IMR-90 (cell line): ENCODE data around the gene RPS19. TPM values are rescaled to one million over a fixed set of nuclear protein-coding genes. Genes with fewer than 3 reads are reported as not detected.

Experiments used
- ATAC-seq: fragments of 200-7000 bp; cut with Tn5 transposase; 2 replicates; pipeline ENCODE4 v1.9.1; 2020; ENCODE audit warnings: low read depth, mild to moderate bottlenecking, moderate library complexity
- BruUV-seq: library from RNA; stranded (reverse); fragments of 400-500 nt; replicated peaks from 2 replicates; lab custom pipeline; 2021; lab: Mats Ljungman, UMichigan
- CTCF ChIA-PET: fragments of 300-600 bp; formaldehyde crosslinking; extraction: SDS; loops from one replicate; lab custom pipeline; 2021; ENCODE audit warnings: antibody characterized with exemption; lab: Yijun Ruan, JAX
- POLR2A ChIA-PET: fragments of 300-600 bp; sonication (Branson Sonifier 250); formaldehyde crosslinking; loops from one replicate; lab custom pipeline; 2022; ENCODE audit warnings: antibody characterized with exemption; ENCODE audit not compliant: unreplicated experiment; lab: Charles Lee
- DNase-seq: peaks from one replicate; pipeline ENCODE4 v3.0.0; 2013
- H2AFZ ChIP-seq: replicated peaks from 2 replicates; pipeline ENCODE3; 2013; ENCODE audit warnings: low read length, mild to moderate bottlenecking; ENCODE audit not compliant: poor library complexity
- H2AK5ac ChIP-seq: 2 replicates; pipeline ENCODE4 v1.6.1; 2013; ENCODE audit warnings: low read depth, low read length, inconsistent platforms
- H2AK9ac ChIP-seq: replicated peaks from 2 replicates; pipeline ENCODE3; 2013; ENCODE audit warnings: mild to moderate bottlenecking, low read depth, low read length, moderate library complexity; ENCODE audit not compliant: poor library complexity
- H2BK120ac ChIP-seq: 2 replicates; pipeline ENCODE4 v1.6.1; 2013; ENCODE audit warnings: low read depth, low read length, inconsistent platforms
- H2BK15ac ChIP-seq: 3 replicates; pipeline ENCODE4 v1.6.1; 2013; ENCODE audit warnings: low read depth, low read length, inconsistent platforms
- H2BK20ac ChIP-seq: 2 replicates; pipeline ENCODE4 v1.6.1; 2013; ENCODE audit warnings: low read depth, mild to moderate bottlenecking, inconsistent platforms, low read length, moderate library complexity
- H2BK5ac ChIP-seq: 2 replicates; pipeline ENCODE4 v1.6.1; 2013; ENCODE audit warnings: mild to moderate bottlenecking, low read depth, low read length, inconsistent platforms; ENCODE audit not compliant: poor library complexity, severe bottlenecking
- H3K14ac ChIP-seq: replicated peaks from 2 replicates; pipeline ENCODE4 v1.6.1; 2013; ENCODE audit warnings: low read depth, low read length, inconsistent platforms
- H3K18ac ChIP-seq: 2 replicates; pipeline ENCODE4 v1.6.1; 2013; ENCODE audit warnings: low read depth, low read length, control low read depth
- H3K23ac ChIP-seq: 2 replicates; pipeline ENCODE4 v1.6.1; 2013; ENCODE audit warnings: low read depth, low read length, inconsistent platforms
- H3K27ac ChIP-seq: 2 replicates; pipeline ENCODE4 v1.5.1; 2013; ENCODE audit warnings: mild to moderate bottlenecking, control low read depth, low read length; ENCODE audit not compliant: insufficient read depth
- H3K27me3 ChIP-seq: 2 replicates; pipeline ENCODE4 v1.6.1; 2013; ENCODE audit warnings: low read length; ENCODE audit not compliant: control insufficient read depth, insufficient read depth
- H3K36me3 ChIP-seq: 2 replicates; pipeline ENCODE4 v1.6.1; 2013; ENCODE audit warnings: low read length, mixed read lengths; ENCODE audit not compliant: control insufficient read depth, insufficient read depth
- H3K4ac ChIP-seq: 2 replicates; pipeline ENCODE4 v1.6.1; 2013; ENCODE audit warnings: low read depth, low read length, inconsistent platforms
- H3K4me1 ChIP-seq: 2 replicates; pipeline ENCODE4 v1.6.1; 2013; ENCODE audit warnings: low read length, mixed read lengths; ENCODE audit not compliant: control insufficient read depth, insufficient read depth
- H3K4me2 ChIP-seq: 2 replicates; pipeline ENCODE4 v1.6.1; 2013; ENCODE audit warnings: low read depth, mild to moderate bottlenecking, control low read depth, low read length, moderate library complexity
- H3K4me3 ChIP-seq: 2 replicates; pipeline ENCODE4 v1.5.1; 2013; ENCODE audit warnings: low read depth, mild to moderate bottlenecking, control low read depth, low read length, moderate library complexity; ENCODE audit not compliant: insufficient read depth
- H3K56ac ChIP-seq: 2 replicates; pipeline ENCODE4 v1.6.1; 2013; ENCODE audit warnings: low read length, inconsistent platforms; ENCODE audit not compliant: insufficient read depth; ENCODE audit errors: extremely low read depth
- H3K79me1 ChIP-seq, 2 experiments: 2 replicates each; pipeline ENCODE4 v1.6.1; 2013; ENCODE audit warnings: low read length in 2 of 2, inconsistent platforms in 1 of 2, low read depth in 1 of 2
- H3K9ac ChIP-seq: 2 replicates; pipeline ENCODE4 v1.6.1; 2013; ENCODE audit warnings: low read depth, low read length, control low read depth
- H3K9me1 ChIP-seq: 2 replicates; pipeline ENCODE4 v1.6.1; 2013; ENCODE audit warnings: low read length, inconsistent platforms; ENCODE audit not compliant: insufficient read depth
- H3K9me3 ChIP-seq: 2 replicates; pipeline ENCODE4 v1.6.1; 2013; ENCODE audit warnings: low read length; ENCODE audit not compliant: control insufficient read depth, insufficient read depth
- H4K20me1 ChIP-seq: 2 replicates; pipeline ENCODE4 v1.6.1; 2013; ENCODE audit warnings: low read length, inconsistent platforms; ENCODE audit not compliant: insufficient read depth
- H4K5ac ChIP-seq: 2 replicates; pipeline ENCODE4 v1.6.1; 2013; ENCODE audit warnings: mild to moderate bottlenecking, low read depth, low read length, control low read depth
- H4K8ac ChIP-seq, 2 experiments: 2 replicates each; pipeline ENCODE4 v1.6.1; 2013; ENCODE audit warnings: low read depth in 2 of 2, low read length in 2 of 2, control low read depth in 1 of 2, inconsistent platforms in 1 of 2
- H4K91ac ChIP-seq: 2 replicates; pipeline ENCODE4 v1.6.1; 2013; ENCODE audit warnings: low read depth, low read length, inconsistent platforms; ENCODE audit not compliant: insufficient read depth
- POLR2A ChIP-seq: IDR thresholded peaks from 2 replicates; pipeline ENCODE4 v1.6.1; 2012; ENCODE audit warnings: mild to moderate bottlenecking, low read depth, low read length
- RFX5 ChIP-seq: IDR thresholded peaks from 2 replicates; pipeline ENCODE4 v1.8.0; 2012; ENCODE audit warnings: low read depth, mild to moderate bottlenecking, low read length, moderate library complexity
- SMC3 ChIP-seq: fragments of 150-350 bp; IDR thresholded peaks from 2 replicates; pipeline ENCODE4 v1.6.1; 2016; ENCODE audit warnings: low read depth, mild to moderate bottlenecking, antibody characterized with exemption, low read length, moderate library complexity
- WGBS, 2 experiments: methylation state at CpG; one replicate each; pipeline versions ENCODE4 v1.1.5 to v1.1.7; 2013; ENCODE audit warnings: missing lambda C conversion rate in 2 of 2; ENCODE audit not compliant: insufficient read length in 1 of 2; ENCODE audit errors: extremely low coverage in 2 of 2; 5-methylcytosine and 5-hydroxymethylcytosine counted together
- dilution Hi-C: fragments of 300-500 bp; cut with HindIII; formaldehyde crosslinking; loops from one replicate; pipeline ENCODE4 v1.14.3; 2018; ENCODE audit warnings: low sequenced_read_pairs; ENCODE audit not compliant: unreplicated experiment
- in situ Hi-C: fragments of 300-500 bp; cut with MboI; formaldehyde crosslinking; loops from 3 replicates; pipeline ENCODE4 v1.14.3; 2019; ENCODE audit warnings: low sequenced_read_pairs, inconsistent platforms, mixed read lengths
- intact Hi-C: fragments of 100-400 bp; cut with micrococcal nuclease; formaldehyde crosslinking; loops from 2 replicates; pipeline ENCODE4 v1.10.0; 2022
- polyA plus RNA-seq, 3 experiments: library from polyadenylated mRNA; depleted of rRNA; stranded (reverse); fragments of >200 nt; gene quantifications; 2 replicates each; pipeline ENCODE4 v1.2.3, GENCODE V29; 2012; ENCODE audit warnings: low replicate concordance in 1 of 3
- total RNA-seq: library from RNA; depleted of rRNA; stranded (reverse); fragments of >200 nt; gene quantifications from 2 replicates; pipeline ENCODE4 v1.2.3, GENCODE V29; 2012
- TF ChIP-seq, protein P1 (sequence below): fragments of 150-350 bp; IDR thresholded peaks from 2 replicates; pipeline ENCODE4 v1.6.1; 2016; ENCODE audit warnings: low read depth, mild to moderate bottlenecking, low read length, moderate library complexity, borderline replicate concordance

RPS19 gene
- total and polyA plus RNA-seq, 2 of the 4 experiments (the other 2 are of a cell fraction) = 230 to 3,988 TPM

DNA sequence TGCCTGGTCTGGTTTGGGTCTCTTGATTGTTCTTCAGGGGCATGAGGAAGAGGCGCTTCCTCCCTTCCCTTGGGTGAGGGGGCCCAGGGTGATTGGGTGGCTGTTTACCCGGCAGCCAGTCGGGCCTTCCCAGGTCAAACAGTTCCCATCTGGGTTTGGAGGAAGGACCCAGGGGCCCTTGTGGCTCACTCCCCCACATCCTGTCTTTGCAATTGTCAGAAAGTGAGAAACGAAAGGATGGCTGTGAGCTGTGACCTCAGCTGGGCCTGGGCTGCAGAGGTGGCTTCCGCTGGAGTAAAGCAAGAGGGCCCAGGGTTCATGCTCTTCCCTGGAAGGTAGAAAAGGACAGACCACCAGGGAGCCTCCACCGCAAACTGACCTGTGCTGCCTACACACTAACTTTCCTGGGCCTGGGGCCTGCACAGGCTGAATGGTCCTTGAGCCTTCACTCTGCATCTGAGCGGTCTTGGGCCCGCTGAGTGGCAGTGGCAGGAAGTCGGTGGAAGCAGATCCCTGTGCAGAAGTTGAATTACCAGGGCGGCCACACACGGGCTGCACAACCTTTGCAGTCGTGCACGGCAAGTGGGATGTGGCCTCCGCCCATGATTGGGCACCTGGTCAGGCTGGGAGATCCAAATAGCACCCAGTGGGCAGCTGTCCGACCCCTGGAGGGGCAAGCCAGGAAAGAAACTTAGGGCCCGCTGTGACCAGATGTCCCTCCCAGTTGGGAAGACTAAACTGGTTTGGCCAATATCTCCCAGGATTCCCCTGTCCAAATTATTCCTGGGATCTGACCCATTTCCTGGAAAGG lies 11.7 kb downstream of the RPS19 start (continued):
- no peak; the same call in 1 of the 2 replicates for TF ChIP-seq POLR2A

DNA sequence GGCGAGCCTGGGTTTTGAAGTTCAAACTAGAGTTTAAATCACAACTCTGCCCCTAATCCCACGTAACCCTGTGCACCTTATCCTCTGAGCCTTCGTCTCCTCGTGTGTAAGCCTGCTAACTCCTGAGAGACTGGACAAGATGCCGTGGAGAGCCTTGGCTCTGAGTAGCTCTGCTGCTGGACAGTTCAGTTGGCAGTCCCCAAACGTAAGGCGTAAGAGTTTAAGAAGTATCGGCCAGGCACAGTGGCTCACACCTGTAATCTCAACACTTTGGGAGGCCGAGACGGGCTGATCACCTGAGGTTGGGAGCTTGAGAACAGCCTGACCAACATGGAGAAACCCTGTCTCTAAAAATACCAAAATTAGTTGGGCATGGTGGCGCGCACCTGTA lies 12.3 kb downstream of the RPS19 start:
- intact Hi-C loops (no loop called here), dilution Hi-C loops (no loop called here), in situ Hi-C loops (no loop called here)
- Histone ChIP-seq H3K23ac (no peak overlapping the region), H4K5ac (no peak overlapping the region), H3K27me3 (peaks cover 4% of the 10 kb centered on the region; the same call in 1 of the 2 replicates), H3K4me1 (peaks cover 2% of the 10 kb centered on the region; the same call in 1 of the 2 replicates), H3K4ac (no peak overlapping the region), H2AK5ac (no peak overlapping the region), H3K4me3 (no peak overlapping the region), H2BK120ac (no peak overlapping the region), H4K91ac (no peak overlapping the region), H2BK5ac (no peak overlapping the region), H3K9ac (no peak overlapping the region), H2AFZ (no peak overlapping the region), H3K27ac (no peak overlapping the region), H3K56ac (no peak overlapping the region), H2BK15ac (no peak overlapping the region), H3K79me1 (peaks cover 13 to 32% of the 10 kb centered on the region in 2 experiments), H3K18ac (no peak overlapping the region), H3K4me2 (no peak overlapping the region), H4K8ac (no peak overlapping the region), H3K9me1 (no peaks in the 10 kb centered on the region), H4K20me1 (peaks cover 63% of the 10 kb centered on the region), H3K14ac (no peak overlapping the region), H3K36me3 (peaks cover 47% of the 10 kb centered on the region), H2AK9ac (no peak overlapping the region), H2BK20ac (no peak overlapping the region), H3K9me3 (no peaks in the 10 kb centered on the region)
- TF ChIP-seq RFX5 (no peak), POLR2A (no peak), SMC3 (no peak)
- TF ChIP-seq, protein P1, sequence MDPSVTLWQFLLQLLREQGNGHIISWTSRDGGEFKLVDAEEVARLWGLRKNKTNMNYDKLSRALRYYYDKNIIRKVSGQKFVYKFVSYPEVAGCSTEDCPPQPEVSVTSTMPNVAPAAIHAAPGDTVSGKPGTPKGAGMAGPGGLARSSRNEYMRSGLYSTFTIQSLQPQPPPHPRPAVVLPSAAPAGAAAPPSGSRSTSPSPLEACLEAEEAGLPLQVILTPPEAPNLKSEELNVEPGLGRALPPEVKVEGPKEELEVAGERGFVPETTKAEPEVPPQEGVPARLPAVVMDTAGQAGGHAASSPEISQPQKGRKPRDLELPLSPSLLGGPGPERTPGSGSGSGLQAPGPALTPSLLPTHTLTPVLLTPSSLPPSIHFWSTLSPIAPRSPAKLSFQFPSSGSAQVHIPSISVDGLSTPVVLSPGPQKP = no peak
- no peak for ATAC-seq
- BruUV-seq = no TSS peak
- ChIA-PET CTCF (interaction anchor here (1.5 kb wide), 1 partner anchor 8 kb away, joined by 6 read pairs; no protein-coding TSS in a partner anchor), POLR2A (interaction anchor here (1.7 kb wide), 1 partner anchor 12 kb away, joined by 7 read pairs; the partner anchor contains the start of gene RPS19)
- no peak for DNase-seq
- 92% methylated on average over 6 of the region's 12 CpGs; no CpG with 5 or more reads in 1 of the 2 experiments for WGBS, 2 experiments
